Progenitor cell of endocrine pancreas (in vitro differentiated cells): ENCODE data around the gene HOXA11. TPM values are rescaled to one million over a fixed set of nuclear protein-coding genes. Genes with fewer than 3 reads are reported as not detected.

ENCODE experiments used
- DNase-seq: peaks from one replicate; pipeline ENCODE4 v3.0.0; 2021; ENCODE audit warnings: low spot score; ENCODE audit not compliant: unreplicated experiment
- H3K27ac Mint-ChIP-seq: 2 replicates; pipeline ENCODE4 v1.8.0; 2021; ENCODE audit warnings: mild to moderate bottlenecking, moderate library complexity, mixed read lengths
- H3K27me3 Mint-ChIP-seq: 2 replicates; pipeline ENCODE4 v1.8.0; 2021; ENCODE audit warnings: mixed read lengths
- H3K36me3 Mint-ChIP-seq: 2 replicates; pipeline ENCODE4 v1.8.0; 2022; ENCODE audit warnings: mixed read lengths; ENCODE audit not compliant: insufficient read depth
- H3K4me1 Mint-ChIP-seq: 2 replicates; pipeline ENCODE4 v1.8.0; 2021; ENCODE audit warnings: low read depth, mixed read lengths
- H3K4me3 Mint-ChIP-seq: 2 replicates; pipeline ENCODE4 v1.8.0; 2021; ENCODE audit warnings: low read depth, mild to moderate bottlenecking, moderate library complexity, mixed read lengths
- H3K9me3 Mint-ChIP-seq: 2 replicates; pipeline ENCODE4 v1.8.0; 2021; ENCODE audit warnings: low read depth, mixed read lengths
- total RNA-seq: library from RNA; stranded (reverse); gene quantifications from 2 replicates; pipeline ENCODE4 v1.2.1, GENCODE V29; 2021
- TF ChIP-seq, protein P1 (sequence below): fragments of 200-600 bp; sonication (generic); IDR thresholded peaks from one replicate; pipeline ENCODE4 v1.5.0; 2021; ENCODE audit warnings: antibody characterized with exemption, mild to moderate bottlenecking; ENCODE audit not compliant: unreplicated experiment

The HOXA11 gene
- total RNA-seq, 1 donor from 2014 or later, result not detected

DNA sequence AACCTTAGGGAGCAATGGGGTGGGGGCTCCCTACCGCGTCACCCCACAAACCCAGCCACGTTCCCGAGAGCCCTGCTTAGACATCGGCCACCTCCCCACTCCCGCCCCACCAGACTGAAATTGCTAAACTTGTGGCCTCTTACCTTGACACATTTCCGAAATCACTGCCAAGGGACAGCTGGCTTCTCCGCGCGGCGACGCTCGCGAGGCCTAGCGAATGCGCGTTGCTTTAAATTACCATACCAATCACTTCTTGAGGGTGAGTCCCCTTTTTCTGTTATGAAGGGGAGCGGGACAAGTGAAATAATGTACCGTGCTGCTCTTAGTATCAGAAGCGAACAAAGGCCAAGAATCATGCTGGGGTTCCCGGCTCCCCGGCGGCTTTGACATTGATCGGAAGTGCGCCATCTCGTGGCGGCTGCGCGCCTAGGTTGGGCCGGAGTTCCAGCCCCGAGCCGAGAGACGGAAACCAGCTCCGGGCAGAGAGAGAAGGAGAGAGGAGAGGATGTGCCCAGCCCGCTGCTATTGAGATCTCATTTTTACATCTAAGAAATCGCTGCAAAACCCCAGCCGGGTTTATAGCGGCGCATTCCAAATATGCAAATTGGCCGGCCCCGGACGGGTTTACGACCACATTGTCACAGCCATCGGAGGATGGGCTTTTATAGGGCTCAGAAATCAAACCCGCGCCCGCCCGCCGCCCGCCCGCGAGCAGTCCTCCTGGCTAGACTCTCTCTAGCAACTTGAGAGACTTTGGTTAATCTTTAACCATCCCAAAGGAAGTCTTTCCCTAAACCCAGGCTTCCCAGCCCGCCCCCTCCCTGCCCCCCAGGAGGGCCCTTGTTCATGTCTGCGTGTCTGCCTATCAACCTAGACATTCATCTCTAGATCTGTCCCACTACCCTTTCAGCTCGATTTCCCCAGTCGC is 5.3 kb downstream of the HOXA11 start:
- H3K27me3 Mint-ChIP-seq, result peaks cover 99% of the 10 kb centered on the region
- H3K4me1 Mint-ChIP-seq, result peaks cover 7% of the 10 kb centered on the region
- peak; percentile 68 for DNase-seq
- H3K9me3 Mint-ChIP-seq, result no peaks in the 10 kb centered on the region
- H3K4me3 Mint-ChIP-seq, result peak overlapping the region; percentile 21
- peak overlapping the region; percentile 5 for H3K27ac Mint-ChIP-seq
- TF ChIP-seq, protein P1, sequence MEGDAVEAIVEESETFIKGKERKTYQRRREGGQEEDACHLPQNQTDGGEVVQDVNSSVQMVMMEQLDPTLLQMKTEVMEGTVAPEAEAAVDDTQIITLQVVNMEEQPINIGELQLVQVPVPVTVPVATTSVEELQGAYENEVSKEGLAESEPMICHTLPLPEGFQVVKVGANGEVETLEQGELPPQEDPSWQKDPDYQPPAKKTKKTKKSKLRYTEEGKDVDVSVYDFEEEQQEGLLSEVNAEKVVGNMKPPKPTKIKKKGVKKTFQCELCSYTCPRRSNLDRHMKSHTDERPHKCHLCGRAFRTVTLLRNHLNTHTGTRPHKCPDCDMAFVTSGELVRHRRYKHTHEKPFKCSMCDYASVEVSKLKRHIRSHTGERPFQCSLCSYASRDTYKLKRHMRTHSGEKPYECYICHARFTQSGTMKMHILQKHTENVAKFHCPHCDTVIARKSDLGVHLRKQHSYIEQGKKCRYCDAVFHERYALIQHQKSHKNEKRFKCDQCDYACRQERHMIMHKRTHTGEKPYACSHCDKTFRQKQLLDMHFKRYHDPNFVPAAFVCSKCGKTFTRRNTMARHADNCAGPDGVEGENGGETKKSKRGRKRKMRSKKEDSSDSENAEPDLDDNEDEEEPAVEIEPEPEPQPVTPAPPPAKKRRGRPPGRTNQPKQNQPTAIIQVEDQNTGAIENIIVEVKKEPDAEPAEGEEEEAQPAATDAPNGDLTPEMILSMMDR, result peak; percentile 94
- no peaks in the 10 kb centered on the region for H3K36me3 Mint-ChIP-seq

- no peak for DNase-seq
- Mint-ChIP-seq H3K36me3 (no peaks in the 10 kb centered on the region), H3K9me3 (no peaks in the 10 kb centered on the region), H3K4me1 (peaks cover 7% of the 10 kb centered on the region), H3K27me3 (peaks cover 98% of the 10 kb centered on the region), H3K27ac (peak overlapping the region; percentile 69), H3K4me3 (no peak overlapping the region)
- TF ChIP-seq, protein P1, result no peak
These were observed 6.0 kb downstream of the HOXA11 start for GRCh38 chr7:27179030-27179429.

DNA sequence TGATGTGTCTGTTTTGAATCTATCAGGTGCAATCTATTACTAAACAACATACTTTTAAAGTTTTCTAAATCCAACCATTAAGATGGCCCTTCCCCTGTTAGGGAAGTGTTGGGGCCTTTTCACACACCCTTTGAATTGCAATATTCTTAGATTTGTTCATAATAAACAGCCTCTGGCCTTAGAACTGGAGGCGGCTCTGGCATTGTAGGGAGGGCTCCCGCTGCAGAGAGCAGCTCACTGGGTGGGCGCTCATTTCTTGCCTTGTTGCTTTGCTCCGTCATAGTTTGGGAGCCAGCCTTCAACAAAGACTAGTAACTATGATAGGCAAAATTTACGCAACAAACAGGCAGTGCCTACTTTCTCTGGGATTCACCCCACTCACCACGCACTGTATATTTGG is 6.7 kb downstream of the HOXA11 start:
- Mint-ChIP-seq H3K4me3 (no peak overlapping the region), H3K4me1 (peaks cover 7% of the 10 kb centered on the region), H3K27me3 (peaks cover 92% of the 10 kb centered on the region), H3K27ac (no peak overlapping the region), H3K36me3 (no peaks in the 10 kb centered on the region), H3K9me3 (no peaks in the 10 kb centered on the region)
- TF ChIP-seq, protein P1, result no peak
- no peak for DNase-seq

- DNase-seq, result no peak
- no peak overlapping the region for H3K4me3 Mint-ChIP-seq
- H3K4me1 Mint-ChIP-seq, result peaks cover 7% of the 10 kb centered on the region
- no peaks in the 10 kb centered on the region for H3K36me3 Mint-ChIP-seq
- no peaks in the 10 kb centered on the region for H3K9me3 Mint-ChIP-seq
- TF ChIP-seq, protein P1, result no peak
- no peak overlapping the region for H3K27ac Mint-ChIP-seq
- H3K27me3 Mint-ChIP-seq, result peaks cover 89% of the 10 kb centered on the region
These were observed 7.2 kb downstream of the HOXA11 start for GRCh38 chr7:27177795-27178320.

- DNase-seq, result no peak
- Mint-ChIP-seq H3K27ac (no peak overlapping the region), H3K36me3 (no peaks in the 10 kb centered on the region), H3K9me3 (no peaks in the 10 kb centered on the region), H3K4me1 (peaks cover 7% of the 10 kb centered on the region), H3K4me3 (no peak overlapping the region), H3K27me3 (peaks cover 88% of the 10 kb centered on the region)
- TF ChIP-seq, protein P1, result no peak
These were observed 7.9 kb downstream of the HOXA11 start for GRCh38 chr7:27176962-27177794.
